ENCODE measurements around the gene ALOX5. TPM values are rescaled to one million over a fixed set of nuclear protein-coding genes. Genes with fewer than 3 reads are reported as not detected.
"Not testable (repeated sequence)": the region's sequence is repeated elsewhere in the genome, so short reads cannot be mapped to it uniquely, and the experiment has no call there.

The ALOX5 gene
- total and polyA plus RNA-seq, 7 experiments from 2014 or later: 1.0 to 143 (median 4.1) TPM

- no peaks in the 10 kb centered on the region for H3K27me3 ChIP-seq (ENCODE audit: control insufficient read depth in 2 of 2, insufficient read depth in 2 of 2, low read length in 2 of 2)
- H3K9me3 Mint-ChIP-seq: no peaks in the 10 kb centered on the region
- no peaks in the 10 kb centered on the region for H3K36me3 ChIP-seq (ENCODE audit: control insufficient read depth in 2 of 3, insufficient read depth in 3 of 3, low read length in 3 of 3)
- intact Hi-C loops (cut with micrococcal nuclease): no loop called here
- no peaks in the 10 kb centered on the region for H3K9me3 ChIP-seq (ENCODE audit: control insufficient read depth in 2 of 3, low read length in 3 of 3)
- DNase-seq (no peak), ATAC-seq (no peak)
- peaks cover 0 to 23% (median 0%) of the 10 kb centered on the region in 5 donors for H3K36me3 Mint-ChIP-seq
- H3K27me3 Mint-ChIP-seq: peaks cover 3 to 51% (median 21%) of the 10 kb centered on the region in 5 donors
- H3K27ac Mint-ChIP-seq: no peak overlapping the region
- CTCF ChIA-PET: no interaction called here
- POLR2A ChIA-PET: no interaction called here
- no peak overlapping the region for H3K27ac ChIP-seq (ENCODE audit: low read depth, low read length)
- H3K4me1 Mint-ChIP-seq: peaks cover 0 to 26% (median 0%) of the 10 kb centered on the region in 7 donors
- no peak overlapping the region for H3K4me3 ChIP-seq (ENCODE audit: low read length)
- no peak overlapping the region for H3K4me3 Mint-ChIP-seq
- H3K4me1 ChIP-seq (ENCODE audit: control insufficient read depth in 2 of 2, insufficient read depth in 2 of 2, low read length in 2 of 2): no peaks in the 10 kb centered on the region
Measured at GRCh38 chr10:45408421-45409319, 34.7 kb downstream of the ALOX5 start.

DNA sequence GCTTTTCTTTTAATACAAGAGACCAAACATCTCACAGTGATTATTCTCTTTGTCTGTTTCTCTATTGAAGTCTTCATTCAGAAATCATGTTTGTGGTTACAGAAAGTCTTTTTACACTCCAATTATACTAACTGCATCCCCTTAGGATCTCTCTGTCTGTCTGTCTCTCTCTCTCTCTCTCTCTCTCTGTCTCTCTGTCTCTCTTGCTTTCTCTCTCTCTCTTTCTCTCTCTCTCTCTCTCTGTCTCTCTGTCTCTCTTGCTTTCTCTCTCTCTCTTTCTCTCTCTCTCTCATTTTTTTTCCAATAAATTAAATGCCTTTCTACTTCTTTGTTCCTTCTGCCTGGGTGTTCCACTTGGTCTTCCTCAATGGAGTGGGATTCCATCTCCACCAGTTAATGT lies 35.3 kb downstream of the ALOX5 start:
- CTCF ChIA-PET; H3K27ac ChIP-seq (ENCODE audit: low read depth, low read length); H3K4me3 ChIP-seq (ENCODE audit: low read length); H3K9me3 ChIP-seq (ENCODE audit: control insufficient read depth in 2 of 3, low read length in 3 of 3); H3K9me3 Mint-ChIP-seq; H3K36me3 ChIP-seq (ENCODE audit: control insufficient read depth in 2 of 3, insufficient read depth in 3 of 3, low read length in 3 of 3); H3K4me1 ChIP-seq (ENCODE audit: control insufficient read depth in 2 of 2, insufficient read depth in 2 of 2, low read length in 2 of 2); intact Hi-C loops (cut with micrococcal nuclease); H3K4me3 Mint-ChIP-seq; DNase-seq; H3K27me3 ChIP-seq (ENCODE audit: control insufficient read depth in 2 of 2, insufficient read depth in 2 of 2, low read length in 2 of 2); POLR2A ChIA-PET; ATAC-seq: not testable (repeated sequence)
- H3K4me1 Mint-ChIP-seq: peaks cover 0 to 22% (median 0%) of the 10 kb centered on the region in 7 donors
- peaks cover 3 to 46% (median 21%) of the 10 kb centered on the region in 5 donors for H3K27me3 Mint-ChIP-seq
- peak overlapping the region in 2 of 9 donors; percentile 6 to 59 for H3K27ac Mint-ChIP-seq
- peaks cover 0 to 27% (median 0%) of the 10 kb centered on the region in 5 donors for H3K36me3 Mint-ChIP-seq

- CTCF ChIA-PET: no interaction called here
- no peak overlapping the region for H3K27ac ChIP-seq (ENCODE audit: low read depth, low read length)
Measured at GRCh38 chr10:45409782-45410181, 35.8 kb downstream of the ALOX5 start.

GRCh38 chr10:45410489-45410806 lies 36.4 kb downstream of the ALOX5 start:
- H3K36me3 ChIP-seq (ENCODE audit: control insufficient read depth in 2 of 3, insufficient read depth in 3 of 3, low read length in 3 of 3): no peaks in the 10 kb centered on the region
- no peak for ATAC-seq
- H3K27ac Mint-ChIP-seq: no peak overlapping the region

More at GRCh38 chr10:45409782-45410181, 35.8 kb downstream of the ALOX5 start:
- H3K27me3 ChIP-seq (ENCODE audit: control insufficient read depth in 2 of 2, insufficient read depth in 2 of 2, low read length in 2 of 2): no peaks in the 10 kb centered on the region
- DNase-seq (no peak), ATAC-seq (no peak)
- H3K4me1 ChIP-seq (ENCODE audit: control insufficient read depth in 2 of 2, insufficient read depth in 2 of 2, low read length in 2 of 2): no peaks in the 10 kb centered on the region
- H3K4me3 Mint-ChIP-seq: no peak overlapping the region
- intact Hi-C loops (cut with micrococcal nuclease): no loop called here
- peaks cover 3 to 46% (median 21%) of the 10 kb centered on the region in 5 donors for H3K27me3 Mint-ChIP-seq
- peaks cover 0 to 6% (median 0%) of the 10 kb centered on the region in 11 donors for H3K9me3 Mint-ChIP-seq
- peaks cover 0 to 31% (median 0%) of the 10 kb centered on the region in 5 donors for H3K36me3 Mint-ChIP-seq
- POLR2A ChIA-PET: no interaction called here
- peaks cover 0 to 22% (median 0%) of the 10 kb centered on the region in 7 donors for H3K4me1 Mint-ChIP-seq
- no peak overlapping the region for H3K4me3 ChIP-seq (ENCODE audit: low read length)
- no peaks in the 10 kb centered on the region for H3K36me3 ChIP-seq (ENCODE audit: control insufficient read depth in 2 of 3, insufficient read depth in 3 of 3, low read length in 3 of 3)
- peak overlapping the region in 2 of 9 donors; percentile 6 to 59 for H3K27ac Mint-ChIP-seq
- H3K9me3 ChIP-seq (ENCODE audit: control insufficient read depth in 2 of 3, low read length in 3 of 3): no peaks in the 10 kb centered on the region

DNA sequence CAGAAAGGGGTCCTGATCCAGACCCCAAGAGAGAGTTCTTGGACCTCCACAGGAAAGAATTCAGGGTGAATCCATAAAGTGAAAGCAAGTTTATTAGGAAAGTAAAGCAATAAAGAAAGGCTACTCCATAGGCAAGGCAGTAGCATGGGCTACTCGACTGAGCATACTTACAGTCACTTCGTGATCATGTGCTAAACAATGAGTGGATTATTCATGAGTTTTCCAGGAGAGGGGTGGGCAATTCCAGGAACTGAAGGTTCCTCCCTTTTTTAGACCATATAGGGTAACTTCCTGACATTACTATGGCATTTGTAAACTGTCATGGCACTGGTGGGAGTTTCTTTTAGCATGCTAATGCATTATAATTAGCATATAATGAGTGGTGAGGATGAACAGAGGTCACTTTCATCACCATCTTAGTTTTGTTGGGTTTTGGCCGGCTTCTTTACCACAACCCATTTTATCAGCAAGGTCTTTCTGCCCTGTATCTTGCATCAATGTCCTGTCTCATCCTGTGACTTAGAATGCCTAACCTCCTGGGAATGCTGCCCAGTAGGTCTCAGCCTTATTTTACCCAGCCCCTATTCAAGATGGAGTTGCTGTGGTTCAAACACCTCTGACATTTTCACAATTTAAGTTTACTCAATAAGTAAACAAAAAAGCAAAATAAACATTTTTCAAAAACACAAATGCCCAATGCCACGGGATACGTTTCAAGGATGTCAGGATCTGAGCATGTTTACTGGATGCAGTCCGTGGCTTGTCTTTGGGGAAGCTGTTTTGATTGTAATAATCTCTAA lies 37.0 kb downstream of the ALOX5 start:
- Mint-ChIP-seq H3K4me3 (no peak overlapping the region), H3K36me3 (peaks cover 0 to 40% (median 0%) of the 10 kb centered on the region in 5 donors), H3K4me1 (peaks cover 0 to 22% (median 0%) of the 10 kb centered on the region in 7 donors), H3K27me3 (peaks cover 3 to 39% (median 21%) of the 10 kb centered on the region in 5 donors), H3K9me3 (peaks cover 0 to 8% (median 0%) of the 10 kb centered on the region in 11 donors), H3K27ac (no peak overlapping the region)
- H3K27ac ChIP-seq (ENCODE audit: low read depth, low read length): no peak overlapping the region
- DNase-seq: no peak
- no peak for ATAC-seq
- no peaks in the 10 kb centered on the region for H3K9me3 ChIP-seq (ENCODE audit: control insufficient read depth in 2 of 3, low read length in 3 of 3)
- CTCF ChIA-PET: no interaction called here
- H3K4me3 ChIP-seq (ENCODE audit: low read length): no peak overlapping the region
- no peaks in the 10 kb centered on the region for H3K27me3 ChIP-seq (ENCODE audit: control insufficient read depth in 2 of 2, insufficient read depth in 2 of 2, low read length in 2 of 2)
- intact Hi-C loops (cut with micrococcal nuclease): no loop called here
- POLR2A ChIA-PET: no interaction called here
- H3K4me1 ChIP-seq (ENCODE audit: control insufficient read depth in 2 of 2, insufficient read depth in 2 of 2, low read length in 2 of 2): no peaks in the 10 kb centered on the region
- no peaks in the 10 kb centered on the region for H3K36me3 ChIP-seq (ENCODE audit: control insufficient read depth in 2 of 3, insufficient read depth in 3 of 3, low read length in 3 of 3)

More at GRCh38 chr10:45410489-45410806, 36.4 kb downstream of the ALOX5 start:
- ChIA-PET POLR2A (no interaction called here), CTCF (no interaction called here)
- Mint-ChIP-seq H3K27me3 (peaks cover 3 to 44% (median 21%) of the 10 kb centered on the region in 5 donors), H3K36me3 (peaks cover 0 to 36% (median 0%) of the 10 kb centered on the region in 5 donors), H3K4me1 (peaks cover 0 to 22% (median 0%) of the 10 kb centered on the region in 7 donors), H3K9me3 (peaks cover 0 to 6% (median 0%) of the 10 kb centered on the region in 11 donors), H3K4me3 (no peak overlapping the region)
- H3K4me1 ChIP-seq (ENCODE audit: control insufficient read depth in 2 of 2, insufficient read depth in 2 of 2, low read length in 2 of 2): no peaks in the 10 kb centered on the region
- H3K9me3 ChIP-seq (ENCODE audit: control insufficient read depth in 2 of 3, low read length in 3 of 3): no peaks in the 10 kb centered on the region
- no peaks in the 10 kb centered on the region for H3K27me3 ChIP-seq (ENCODE audit: control insufficient read depth in 2 of 2, insufficient read depth in 2 of 2, low read length in 2 of 2)
- no peak overlapping the region for H3K27ac ChIP-seq (ENCODE audit: low read depth, low read length)
- H3K4me3 ChIP-seq (ENCODE audit: low read length): no peak overlapping the region
- intact Hi-C loops (cut with micrococcal nuclease): no loop called here
- DNase-seq: no peak

- no peak for DNase-seq
- Mint-ChIP-seq H3K9me3 (peaks cover 0 to 11% (median 0%) of the 10 kb centered on the region in 11 donors), H3K27me3 (peaks cover 3 to 35% (median 19%) of the 10 kb centered on the region in 5 donors), H3K4me1 (peaks cover 0 to 22% (median 0%) of the 10 kb centered on the region in 7 donors), H3K27ac (no peak overlapping the region), H3K4me3 (no peak overlapping the region), H3K36me3 (peaks cover 0 to 44% (median 0%) of the 10 kb centered on the region in 5 donors)
- CTCF ChIA-PET: no interaction called here
- Histone ChIP-seq H3K4me3 (ENCODE audit: low read length) (no peak overlapping the region), H3K36me3 (ENCODE audit: control insufficient read depth in 2 of 3, insufficient read depth in 3 of 3, low read length in 3 of 3) (no peaks in the 10 kb centered on the region), H3K27ac (ENCODE audit: low read depth, low read length) (no peak overlapping the region), H3K4me1 (ENCODE audit: control insufficient read depth in 2 of 2, insufficient read depth in 2 of 2, low read length in 2 of 2) (no peaks in the 10 kb centered on the region), H3K9me3 (ENCODE audit: control insufficient read depth in 2 of 3, low read length in 3 of 3) (no peaks in the 10 kb centered on the region), H3K27me3 (ENCODE audit: control insufficient read depth in 2 of 2, insufficient read depth in 2 of 2, low read length in 2 of 2) (no peaks in the 10 kb centered on the region)
- POLR2A ChIA-PET: no interaction called here
- ATAC-seq: no peak
- intact Hi-C loops (cut with micrococcal nuclease): no loop called here
Measured at GRCh38 chr10:45411607-45411940, 37.6 kb downstream of the ALOX5 start.

Data from naive thymus-derived CD4-positive, alpha-beta T cell (primary cell).